Measurements from ENCODE around the gene PRPF8.

DNA sequence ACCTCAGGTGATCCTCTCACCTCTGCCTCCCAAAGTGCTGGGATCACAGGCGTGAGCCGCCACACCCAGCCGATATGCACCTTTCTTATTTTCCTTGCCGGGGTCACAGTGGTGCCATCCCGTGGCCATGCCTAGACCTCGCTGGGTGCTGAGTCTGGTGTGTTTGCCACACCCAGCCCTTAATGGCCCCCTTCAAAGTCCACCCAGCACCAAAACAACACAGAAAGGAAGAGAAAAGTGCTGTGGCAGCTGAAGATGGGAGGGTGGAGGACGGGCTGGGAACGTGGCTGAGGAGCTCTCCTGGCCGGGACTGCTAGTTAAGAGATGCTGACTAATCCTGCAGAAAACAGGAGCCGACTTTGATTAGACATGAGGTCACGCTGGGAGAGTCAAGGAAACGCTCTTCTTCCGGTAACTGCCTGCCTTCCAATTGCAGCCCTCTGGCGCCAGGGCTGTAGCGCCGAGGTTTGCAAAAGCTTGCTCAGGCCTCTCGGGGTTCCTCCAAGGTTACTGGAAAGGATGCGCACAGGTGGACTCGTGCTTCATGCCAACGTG is 67.0 kb downstream of the PRPF8 start:
- TF ChIP-seq EP300 (IDR thresholded peaks at IDR 0.05) (peak in 1 of 2 donors; percentile 31), POLR2A (IDR thresholded peaks at IDR 0.05) (no peak)
